Measurements from ENCODE around the gene ZNF207.
"Not testable (repeated sequence)": the region's sequence is repeated elsewhere in the genome, so short reads cannot be mapped to it uniquely, and the experiment has no call there.

Gene ZNF207

DNA sequence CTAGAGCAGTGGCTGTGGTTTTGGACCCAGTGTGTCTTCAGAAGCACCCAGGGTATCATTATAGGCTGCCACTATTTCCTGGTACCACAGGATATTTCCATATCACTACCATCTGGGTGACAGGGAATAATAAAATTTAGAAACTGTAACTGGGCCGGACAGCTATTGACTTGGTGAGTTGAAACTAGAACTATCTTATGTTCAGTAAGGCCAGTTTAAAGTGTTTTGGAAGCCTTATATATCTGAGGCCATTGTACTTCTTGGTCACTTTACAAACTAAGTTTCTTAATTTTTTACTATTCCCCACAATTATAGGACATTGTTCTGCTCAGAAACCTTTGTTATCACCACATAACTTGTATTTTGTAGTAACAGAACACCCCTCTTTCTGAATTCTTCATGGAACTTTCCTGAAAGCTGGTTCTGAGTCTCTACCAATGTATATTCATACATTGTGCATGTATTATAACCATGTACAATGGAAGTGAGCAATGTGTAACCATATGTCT lies 34.0 kb downstream of the ZNF207 start:
- POLR2A ChIA-PET = no interaction called here

GRCh38 chr17:32385121-32385520 lies 35.2 kb downstream of the ZNF207 start:
- Histone ChIP-seq H3K27me3 (replicated peaks in 2 of 5; ENCODE audit: control insufficient read depth in 4 of 5, insufficient read depth in 5 of 5, low read length in 4 of 5) (no peaks in the 10 kb centered on the region), H3K36me3 (ENCODE audit: control insufficient read depth in 4 of 4, insufficient read depth in 4 of 4, low read length in 3 of 4) (peaks cover 5 to 29% (median 23%) of the 10 kb centered on the region in 4 experiments), H3K27ac (ENCODE audit: insufficient read depth in 1 of 2, low read depth in 1 of 2, low read length in 2 of 2, poor library complexity in 1 of 2, severe bottlenecking in 2 of 2) (no peak overlapping the region), H3K4me1 (ENCODE audit: control extremely low read depth in 1 of 4, control insufficient read depth in 4 of 4, insufficient read depth in 4 of 4, low read length in 3 of 4) (no peaks in the 10 kb centered on the region), H3K4me3 (ENCODE audit: control insufficient read depth in 1 of 7, extremely low read depth in 1 of 7, insufficient read depth in 4 of 7, low read depth in 2 of 7, low read length in 6 of 7) (no peak overlapping the region), H3K9me3 (ENCODE audit: control extremely low read depth in 1 of 5, control insufficient read depth in 4 of 5, insufficient read depth in 2 of 5, low read depth in 1 of 5, low read length in 4 of 5) (no peaks in the 10 kb centered on the region)
- CTCF ChIA-PET = interaction anchor here (1.5 kb wide), 1 partner anchor 11 kb away, joined by 4 read pairs; no protein-coding TSS in a partner anchor
- no peak for DNase-seq
- POLR2A ChIA-PET = no interaction called here
- WGBS (ENCODE audit: insufficient coverage) = 80% methylated on average over 1 of the region's 7 CpGs

More for the DNA sequence above, 34.0 kb downstream of the ZNF207 start:
- CTCF ChIA-PET = no interaction called here
- no peaks in the 10 kb centered on the region for H3K4me1 ChIP-seq (ENCODE audit: control extremely low read depth in 1 of 4, control insufficient read depth in 4 of 4, insufficient read depth in 4 of 4, low read length in 3 of 4)
- H3K27ac ChIP-seq (ENCODE audit: insufficient read depth in 1 of 2, low read depth in 1 of 2, low read length in 2 of 2, poor library complexity in 1 of 2, severe bottlenecking in 2 of 2) = no peak overlapping the region
- H3K9me3 ChIP-seq (ENCODE audit: control extremely low read depth in 1 of 5, control insufficient read depth in 4 of 5, insufficient read depth in 2 of 5, low read depth in 1 of 5, low read length in 4 of 5) = no peaks in the 10 kb centered on the region
- H3K4me3 ChIP-seq (ENCODE audit: control insufficient read depth in 1 of 7, extremely low read depth in 1 of 7, insufficient read depth in 4 of 7, low read depth in 2 of 7, low read length in 6 of 7) = no peak overlapping the region
- DNase-seq = no peak
- WGBS (ENCODE audit: insufficient coverage) = no CpG with 5 or more reads among the region's 1 CpG
- H3K36me3 ChIP-seq (ENCODE audit: control insufficient read depth in 4 of 4, insufficient read depth in 4 of 4, low read length in 3 of 4) = peaks cover 5 to 39% (median 27%) of the 10 kb centered on the region in 4 experiments
- H3K27me3 ChIP-seq (replicated peaks in 2 of 5; ENCODE audit: control insufficient read depth in 4 of 5, insufficient read depth in 5 of 5, low read length in 4 of 5) = no peaks in the 10 kb centered on the region

GRCh38 chr17:32385971-32386370 lies 36.0 kb downstream of the ZNF207 start:
- Histone ChIP-seq H3K27me3 (replicated peaks in 2 of 5; ENCODE audit: control insufficient read depth in 4 of 5, insufficient read depth in 5 of 5, low read length in 4 of 5) (no peaks in the 10 kb centered on the region), H3K4me3 (ENCODE audit: control insufficient read depth in 1 of 7, extremely low read depth in 1 of 7, insufficient read depth in 4 of 7, low read depth in 2 of 7, low read length in 6 of 7) (no peak overlapping the region), H3K9me3 (ENCODE audit: control extremely low read depth in 1 of 5, control insufficient read depth in 4 of 5, insufficient read depth in 2 of 5, low read depth in 1 of 5, low read length in 4 of 5) (no peaks in the 10 kb centered on the region), H3K36me3 (ENCODE audit: control insufficient read depth in 4 of 4, insufficient read depth in 4 of 4, low read length in 3 of 4) (peaks cover 3 to 22% (median 15%) of the 10 kb centered on the region in 4 experiments), H3K27ac (ENCODE audit: insufficient read depth in 1 of 2, low read depth in 1 of 2, low read length in 2 of 2, poor library complexity in 1 of 2, severe bottlenecking in 2 of 2) (no peak overlapping the region), H3K4me1 (ENCODE audit: control extremely low read depth in 1 of 4, control insufficient read depth in 4 of 4, insufficient read depth in 4 of 4, low read length in 3 of 4) (no peaks in the 10 kb centered on the region)
- DNase-seq = no peak
- WGBS (ENCODE audit: insufficient coverage) = 95% methylated on average over 5 of the region's 5 CpGs
- POLR2A ChIA-PET = no interaction called here
- CTCF ChIA-PET = interaction anchor here (1.2 to 1.5 kb wide), 3 partner anchors 10 to 15 kb away, joined by 3 to 4 read pairs (median 4); no protein-coding TSS in a partner anchor

DNA sequence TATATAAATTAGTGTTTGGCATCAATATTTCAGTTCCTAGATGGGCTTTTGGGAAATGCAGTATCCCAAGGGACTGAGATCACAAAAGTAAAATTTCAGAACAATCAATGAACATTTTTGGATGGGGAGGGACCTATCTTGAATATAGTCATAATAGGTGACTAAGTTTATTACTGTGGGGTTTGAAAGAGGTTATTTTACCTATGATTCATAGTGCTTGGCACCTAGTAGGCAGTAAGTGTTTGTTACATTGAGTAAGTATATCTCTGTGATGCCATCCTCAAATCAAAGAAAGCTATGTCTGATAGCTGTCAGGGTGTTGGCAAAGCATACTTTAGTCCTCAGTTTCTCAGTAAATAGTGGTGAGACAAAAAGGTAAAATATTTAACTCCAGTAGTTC lies 36.9 kb downstream of the ZNF207 start:
- Histone ChIP-seq H3K27me3 (replicated peaks in 2 of 5; ENCODE audit: control insufficient read depth in 4 of 5, insufficient read depth in 5 of 5, low read length in 4 of 5) (no peaks in the 10 kb centered on the region), H3K9me3 (ENCODE audit: control extremely low read depth in 1 of 5, control insufficient read depth in 4 of 5, insufficient read depth in 2 of 5, low read depth in 1 of 5, low read length in 4 of 5) (no peaks in the 10 kb centered on the region), H3K4me1 (ENCODE audit: control extremely low read depth in 1 of 4, control insufficient read depth in 4 of 4, insufficient read depth in 4 of 4, low read length in 3 of 4) (no peaks in the 10 kb centered on the region), H3K36me3 (ENCODE audit: control insufficient read depth in 4 of 4, insufficient read depth in 4 of 4, low read length in 3 of 4) (peaks cover 2 to 14% (median 11%) of the 10 kb centered on the region in 4 experiments), H3K27ac (ENCODE audit: insufficient read depth in 1 of 2, low read depth in 1 of 2, low read length in 2 of 2, poor library complexity in 1 of 2, severe bottlenecking in 2 of 2) (no peak overlapping the region), H3K4me3 (ENCODE audit: control insufficient read depth in 1 of 7, extremely low read depth in 1 of 7, insufficient read depth in 4 of 7, low read depth in 2 of 7, low read length in 6 of 7) (no peak overlapping the region)
- ChIA-PET CTCF (interaction anchor here (1.2 to 1.5 kb wide), 3 partner anchors 9 to 16 kb away, joined by 3 to 4 read pairs (median 4); no protein-coding TSS in a partner anchor), POLR2A (no interaction called here)
- no peak for DNase-seq

GRCh38 chr17:32388128-32388527 lies 38.2 kb downstream of the ZNF207 start:
- H3K4me3 ChIP-seq (ENCODE audit: control insufficient read depth in 1 of 7, extremely low read depth in 1 of 7, insufficient read depth in 4 of 7, low read depth in 2 of 7, low read length in 6 of 7); H3K9me3 ChIP-seq (ENCODE audit: control extremely low read depth in 1 of 5, control insufficient read depth in 4 of 5, insufficient read depth in 2 of 5, low read depth in 1 of 5, low read length in 4 of 5); CTCF ChIA-PET; H3K27ac ChIP-seq (ENCODE audit: insufficient read depth in 1 of 2, low read depth in 1 of 2, low read length in 2 of 2, poor library complexity in 1 of 2, severe bottlenecking in 2 of 2); H3K36me3 ChIP-seq (ENCODE audit: control insufficient read depth in 4 of 4, insufficient read depth in 4 of 4, low read length in 3 of 4); H3K4me1 ChIP-seq (ENCODE audit: control extremely low read depth in 1 of 4, control insufficient read depth in 4 of 4, insufficient read depth in 4 of 4, low read length in 3 of 4); H3K27me3 ChIP-seq (replicated peaks in 2 of 5; ENCODE audit: control insufficient read depth in 4 of 5, insufficient read depth in 5 of 5, low read length in 4 of 5); DNase-seq: not testable (repeated sequence)
- no CpG with 5 or more reads among the region's 14 CpGs for whole genome bisulfite sequencing (ENCODE audit: insufficient coverage)
- POLR2A ChIA-PET = interaction anchor here (0.7 kb wide), 1 partner anchor 8 kb away, joined by 4 read pairs; no protein-coding TSS in a partner anchor

DNA sequence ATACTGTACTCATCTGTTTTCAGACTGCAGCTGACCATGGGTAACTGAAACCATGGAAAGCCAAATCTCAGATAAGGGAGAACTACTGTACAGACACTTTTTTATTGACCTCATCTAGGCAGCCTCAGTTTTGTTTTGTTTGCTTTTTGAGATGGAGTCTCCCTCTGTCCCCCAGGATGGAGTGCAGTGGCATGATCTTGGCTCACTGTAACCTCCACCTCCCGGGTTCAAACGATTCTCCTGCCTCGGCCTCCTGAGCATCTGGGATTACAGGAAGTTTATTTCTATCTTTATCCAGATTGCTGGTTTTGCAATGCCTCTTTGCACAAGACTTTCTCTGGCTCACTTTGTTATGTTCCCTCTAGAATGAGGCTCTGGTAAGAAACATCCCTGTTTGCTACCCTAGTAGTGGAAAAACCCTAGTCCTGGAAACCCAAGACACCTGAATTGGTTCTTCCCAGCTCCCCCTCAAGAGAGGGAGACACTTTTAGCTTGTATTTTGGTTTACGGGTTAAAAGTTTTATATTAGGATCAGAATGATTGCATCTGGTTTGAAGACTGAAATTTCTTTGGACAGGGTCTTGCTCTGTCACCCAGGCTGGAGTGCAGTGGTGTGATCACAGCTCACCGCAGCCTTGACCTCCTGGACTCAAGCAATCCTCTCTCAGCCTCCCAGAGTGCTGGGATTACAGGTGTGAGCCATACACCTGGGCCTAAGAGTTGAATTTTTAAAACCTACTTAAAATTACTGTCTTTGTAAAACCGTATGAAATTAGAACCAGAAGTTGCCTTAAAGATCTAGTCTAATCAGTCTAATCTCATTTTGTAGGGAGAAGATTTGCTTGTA lies 38.9 kb downstream of the ZNF207 start:
- DNase-seq = no peak
- no peaks in the 10 kb centered on the region for H3K4me1 ChIP-seq (ENCODE audit: control extremely low read depth in 1 of 4, control insufficient read depth in 4 of 4, insufficient read depth in 4 of 4, low read length in 3 of 4)
- no peaks in the 10 kb centered on the region for H3K9me3 ChIP-seq (ENCODE audit: control extremely low read depth in 1 of 5, control insufficient read depth in 4 of 5, insufficient read depth in 2 of 5, low read depth in 1 of 5, low read length in 4 of 5)
- ChIA-PET CTCF (no interaction called here), POLR2A (interaction anchor here (0.7 kb wide), 1 partner anchor 7 kb away, joined by 4 read pairs; no protein-coding TSS in a partner anchor)
- 100% methylated on average over 2 of the region's 6 CpGs for WGBS (ENCODE audit: insufficient coverage)
- H3K4me3 ChIP-seq (ENCODE audit: control insufficient read depth in 1 of 7, extremely low read depth in 1 of 7, insufficient read depth in 4 of 7, low read depth in 2 of 7, low read length in 6 of 7) = no peak overlapping the region
- peaks cover 0 to 2% (median 0%) of the 10 kb centered on the region in 4 experiments for H3K36me3 ChIP-seq (ENCODE audit: control insufficient read depth in 4 of 4, insufficient read depth in 4 of 4, low read length in 3 of 4)
- H3K27me3 ChIP-seq (replicated peaks in 2 of 5; ENCODE audit: control insufficient read depth in 4 of 5, insufficient read depth in 5 of 5, low read length in 4 of 5) = no peaks in the 10 kb centered on the region
- no peak overlapping the region for H3K27ac ChIP-seq (ENCODE audit: insufficient read depth in 1 of 2, low read depth in 1 of 2, low read length in 2 of 2, poor library complexity in 1 of 2, severe bottlenecking in 2 of 2)

- CTCF ChIA-PET = no interaction called here
- WGBS (ENCODE audit: insufficient coverage) = 98% methylated on average over 5 of the region's 5 CpGs
- H3K36me3 ChIP-seq (ENCODE audit: control insufficient read depth in 4 of 4, insufficient read depth in 4 of 4, low read length in 3 of 4) = no peaks in the 10 kb centered on the region
- POLR2A ChIA-PET = no interaction called here
- no peaks in the 10 kb centered on the region for H3K4me1 ChIP-seq (ENCODE audit: control extremely low read depth in 1 of 4, control insufficient read depth in 4 of 4, insufficient read depth in 4 of 4, low read length in 3 of 4)
- H3K27ac ChIP-seq (ENCODE audit: insufficient read depth in 1 of 2, low read depth in 1 of 2, low read length in 2 of 2, poor library complexity in 1 of 2, severe bottlenecking in 2 of 2) = no peak overlapping the region
- H3K9me3 ChIP-seq (ENCODE audit: control extremely low read depth in 1 of 5, control insufficient read depth in 4 of 5, insufficient read depth in 2 of 5, low read depth in 1 of 5, low read length in 4 of 5) = no peaks in the 10 kb centered on the region
- H3K27me3 ChIP-seq (replicated peaks in 2 of 5; ENCODE audit: control insufficient read depth in 4 of 5, insufficient read depth in 5 of 5, low read length in 4 of 5) = no peaks in the 10 kb centered on the region
- H3K4me3 ChIP-seq (ENCODE audit: control insufficient read depth in 1 of 7, extremely low read depth in 1 of 7, insufficient read depth in 4 of 7, low read depth in 2 of 7, low read length in 6 of 7) = no peak overlapping the region
- DNase-seq = no peak
Observed at GRCh38 chr17:32393904-32394303, 43.9 kb downstream of the ZNF207 start.
